Testis (tissue), 2 donors: Measurements from ENCODE around the gene OR7G2.

ENCODE experiments used
- CTCF ChIP-seq, 3 experiments: fragments of 450-650 bp in 2 of 3; fragments of 200-600 bp in 1 of 3; sonication (generic) in 1 of 3; IDR thresholded peaks; one replicate each; pipeline ENCODE4 v1.5.1; 2016 to 2019; ENCODE audit warnings: antibody characterized with exemption in 3 of 3, mild to moderate bottlenecking in 2 of 3, moderate library complexity in 1 of 3
- POLR2A ChIP-seq: fragments of 450-650 bp; IDR thresholded peaks from one replicate; pipeline ENCODE4 v1.6.1; 2017; ENCODE audit warnings: antibody characterized with exemption, mild to moderate bottlenecking, moderate library complexity

GRCh38 chr19:9061879-9062278 lies 45.4 kb downstream of the OR7G2 start:
- no peak for TF ChIP-seq CTCF (IDR thresholded peaks at IDR 0.05)
- no peak for TF ChIP-seq POLR2A
